Subcutaneous abdominal adipose tissue (tissue), 5 donors: Measurements from ENCODE around the gene SUPT3H.

ENCODE experiments used
- H3K27ac ChIP-seq: one replicate; pipeline ENCODE4 v1.7.0; 2013; ENCODE audit warnings: low read depth, mild to moderate bottlenecking, inconsistent platforms, low read length, moderate library complexity
- H3K27me3 ChIP-seq, 5 donors: one replicate each; pipeline ENCODE4 v1.7.0; 2013; ENCODE audit warnings: low read length in 5 of 5, inconsistent platforms in 1 of 5; ENCODE audit not compliant: control insufficient read depth in 5 of 5, insufficient read depth in 4 of 5
- H3K36me3 ChIP-seq, 5 donors: one replicate each; pipeline ENCODE4 v1.7.0; 2013; ENCODE audit warnings: low read length in 5 of 5; ENCODE audit not compliant: control insufficient read depth in 5 of 5, insufficient read depth in 5 of 5
- H3K4me1 ChIP-seq, 5 donors: one replicate each; pipeline ENCODE4 v1.7.0; 2013; ENCODE audit warnings: low read length in 5 of 5, mild to moderate bottlenecking in 3 of 5, moderate library complexity in 1 of 5; ENCODE audit not compliant: control insufficient read depth in 5 of 5, insufficient read depth in 5 of 5
- H3K4me3 ChIP-seq, 5 donors: one replicate each; pipeline ENCODE4 v1.7.0; 2013; ENCODE audit warnings: low read length in 5 of 5, low read depth in 1 of 5
- H3K9ac ChIP-seq, 5 donors: one replicate each; pipeline ENCODE4 v1.7.0; 2013; ENCODE audit warnings: low read length in 5 of 5, mild to moderate bottlenecking in 4 of 5, moderate library complexity in 3 of 5
- H3K9me3 ChIP-seq, 5 donors: one replicate each; pipeline ENCODE4 v1.7.0; 2013; ENCODE audit warnings: low read length in 5 of 5; ENCODE audit not compliant: control insufficient read depth in 5 of 5
- donor health status: healthy.
- donor health status: healthy.
- donor health status: healthy.
- donor health status: healthy.
- donor health status: healthy.

Gene SUPT3H

DNA sequence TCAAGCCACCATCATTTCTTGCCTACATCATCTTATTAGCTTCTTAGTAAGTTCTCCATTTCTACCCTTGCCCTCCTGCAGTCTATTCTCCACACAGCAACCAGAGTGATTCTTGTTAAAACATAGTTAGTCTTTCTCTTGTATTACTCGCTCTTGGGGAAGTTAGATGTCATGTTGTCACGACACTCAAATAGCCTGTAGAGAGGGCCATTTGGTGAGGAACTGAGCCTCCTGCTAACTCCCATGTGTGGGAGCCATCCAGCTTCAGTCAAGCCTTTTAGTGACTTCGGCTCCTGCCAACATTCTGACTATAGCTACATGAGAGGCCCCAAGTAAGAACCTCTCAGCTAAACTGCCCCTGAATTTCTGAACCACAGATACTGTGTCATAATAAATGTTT lies 594.8 kb downstream of the SUPT3H start:
- peaks cover 0 to 9% (median 5%) of the 10 kb centered on the region in 5 donors for H3K9me3 ChIP-seq

GRCh38 chr6:44781912-44782597 lies 595.7 kb downstream of the SUPT3H start:
- no peaks in the 10 kb centered on the region for H3K27me3 ChIP-seq
- H3K36me3 ChIP-seq: no peaks in the 10 kb centered on the region
- peaks cover 0 to 10% (median 4%) of the 10 kb centered on the region in 5 donors for H3K4me1 ChIP-seq
- H3K27ac ChIP-seq: no peak overlapping the region
- H3K9me3 ChIP-seq: peaks cover 0 to 9% (median 5%) of the 10 kb centered on the region in 5 donors
- no peak overlapping the region for H3K4me3 ChIP-seq
- H3K9ac ChIP-seq: no peak overlapping the region

More for the DNA sequence above, 594.8 kb downstream of the SUPT3H start:
- Histone ChIP-seq H3K4me1 (peaks cover 0 to 10% (median 4%) of the 10 kb centered on the region in 5 donors), H3K36me3 (no peaks in the 10 kb centered on the region), H3K4me3 (no peak overlapping the region), H3K27ac (no peak overlapping the region), H3K9ac (no peak overlapping the region), H3K27me3 (no peaks in the 10 kb centered on the region)

DNA sequence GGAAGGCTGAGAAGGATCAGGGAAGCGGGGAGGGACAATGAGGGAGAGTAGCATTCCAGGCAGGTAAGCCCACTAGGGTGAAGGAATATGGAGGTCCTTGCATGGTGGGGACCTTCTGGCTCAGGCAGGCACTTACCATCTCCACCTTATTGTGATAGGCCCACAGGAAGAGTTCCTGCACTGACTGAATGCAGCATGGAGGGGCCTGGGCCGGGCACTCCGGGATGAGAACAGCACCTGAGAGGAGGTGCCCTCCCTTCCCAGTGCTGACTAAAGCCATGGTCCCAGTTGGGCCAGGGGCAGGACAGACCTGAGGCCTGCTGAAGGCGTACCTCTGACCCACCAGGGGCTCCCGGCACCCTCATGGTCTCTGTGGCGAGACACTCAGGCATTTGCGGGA lies 597.6 kb downstream of the SUPT3H start:
- Histone ChIP-seq H3K27me3 (no peaks in the 10 kb centered on the region), H3K4me1 (peaks cover 0 to 10% (median 4%) of the 10 kb centered on the region in 5 donors), H3K27ac (no peak overlapping the region), H3K4me3 (no peak overlapping the region), H3K9me3 (peaks cover 0 to 9% (median 5%) of the 10 kb centered on the region in 5 donors), H3K36me3 (no peaks in the 10 kb centered on the region), H3K9ac (no peak overlapping the region)

DNA sequence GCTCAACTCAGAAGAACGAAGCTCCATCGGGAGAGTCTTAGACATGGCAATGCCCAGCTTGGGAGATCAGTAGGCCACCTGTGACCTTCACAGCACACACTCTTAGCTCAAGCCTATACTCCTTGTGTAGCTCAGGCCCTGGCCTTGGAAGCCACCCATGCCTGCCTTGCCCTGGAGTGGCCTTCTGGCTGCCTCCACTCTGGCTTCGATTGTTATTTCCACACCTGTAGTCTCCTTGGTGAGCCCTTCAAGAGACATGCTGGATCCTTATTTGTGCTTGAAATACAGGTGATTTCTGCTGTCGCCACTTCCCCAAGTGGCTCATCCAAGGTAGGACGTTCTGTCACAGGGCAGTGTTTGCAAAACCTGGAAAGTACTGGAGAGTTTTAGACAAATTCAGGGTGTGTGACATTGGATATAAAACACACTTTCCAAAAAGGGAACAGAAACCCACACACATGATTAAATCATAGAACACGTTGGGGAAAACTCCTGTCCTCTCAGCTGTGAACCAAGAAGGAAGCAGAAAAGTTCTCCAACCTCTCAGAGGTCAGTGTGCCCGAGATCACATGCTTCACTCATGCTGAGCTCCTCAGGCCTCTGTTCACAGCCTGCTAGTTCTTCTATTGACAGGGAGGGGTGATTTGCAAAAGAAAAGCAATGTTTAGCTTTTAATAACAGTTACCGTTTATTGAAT lies 598.5 kb downstream of the SUPT3H start:
- H3K27me3 ChIP-seq: no peaks in the 10 kb centered on the region
- H3K9me3 ChIP-seq: peaks cover 0 to 2% (median 1%) of the 10 kb centered on the region in 5 donors
- H3K4me3 ChIP-seq: no peak overlapping the region
- no peaks in the 10 kb centered on the region for H3K36me3 ChIP-seq
- no peak overlapping the region for H3K9ac ChIP-seq
- H3K4me1 ChIP-seq: peaks cover 0 to 10% (median 4%) of the 10 kb centered on the region in 5 donors
- no peak overlapping the region for H3K27ac ChIP-seq
